ACC112 (cell line): Measurements from ENCODE around the gene ZBTB44.
A peak's percentile ranks its signal among the peaks of the same experiment; 100 is the strongest.
"Not testable (repeated sequence)": the region's sequence is repeated elsewhere in the genome, so short reads cannot be mapped to it uniquely, and the experiment has no call there.

Experiments
- H2AFZ ChIP-seq: fragments of 200-600 bp; sonication (generic); one replicate; pipeline ENCODE4 v1.6.0; 2017; ENCODE audit warnings: antibody characterized with exemption, low read length; ENCODE audit not compliant: unreplicated experiment
- H3K27ac ChIP-seq: fragments of 200-600 bp; sonication (generic); 2 replicates; pipeline ENCODE4 v1.5.1; 2014; ENCODE audit warnings: low read depth, mild to moderate bottlenecking, antibody characterized with exemption, low read length, moderate library complexity
- H3K27me3 ChIP-seq: fragments of 200-600 bp; sonication (generic); 2 replicates; pipeline ENCODE4 v1.6.1; 2014; ENCODE audit warnings: mild to moderate bottlenecking, antibody characterized with exemption, low read length, moderate library complexity, mixed read lengths; ENCODE audit not compliant: insufficient read depth
- H3K36me3 ChIP-seq: fragments of 200-600 bp; sonication (generic); 2 replicates; pipeline ENCODE4 v1.6.1; 2016; ENCODE audit warnings: mild to moderate bottlenecking, antibody characterized with exemption, low read length, moderate library complexity, mixed read lengths; ENCODE audit not compliant: insufficient read depth
- H3K4me1 ChIP-seq: fragments of 200-600 bp; sonication (generic); one replicate; pipeline ENCODE4 v1.6.1; 2016; ENCODE audit warnings: low read length, mixed read lengths; ENCODE audit not compliant: insufficient read depth, unreplicated experiment, control insufficient read depth
- H3K4me3 ChIP-seq: fragments of 200-600 bp; sonication (generic); 2 replicates; pipeline ENCODE4 v1.5.1; 2014; ENCODE audit warnings: mild to moderate bottlenecking, low read depth, low read length
- H3K79me2 ChIP-seq: fragments of 200-600 bp; sonication (generic); one replicate; pipeline ENCODE4 v1.6.0; 2016; ENCODE audit warnings: low read length; ENCODE audit not compliant: control insufficient read depth, unreplicated experiment, insufficient read depth

ZBTB44 gene

DNA sequence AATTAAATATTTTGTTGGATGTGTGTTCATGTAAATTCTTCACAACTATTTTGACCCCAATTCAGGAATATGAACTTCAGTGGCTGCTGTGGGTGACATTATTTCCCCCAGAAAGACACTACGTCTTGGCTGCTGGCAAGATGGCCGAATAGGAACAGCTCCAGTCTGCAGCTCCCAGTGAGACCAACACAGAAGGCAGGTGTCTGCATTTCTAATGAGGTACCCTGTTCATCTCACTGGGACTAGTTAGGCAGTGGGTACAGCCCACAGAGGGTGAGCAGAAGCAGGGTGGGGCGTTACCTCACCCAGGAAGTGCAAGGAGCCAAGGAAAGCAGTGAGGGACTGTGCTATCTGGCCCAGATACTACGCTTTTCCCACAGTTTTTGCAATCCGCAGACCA, 65.3 kb downstream of the ZBTB44 start:
- Histone ChIP-seq H3K36me3 (no peaks in the 10 kb centered on the region), H3K79me2 (peaks cover 6% of the 10 kb centered on the region), H3K27me3 (no peaks in the 10 kb centered on the region), H2AFZ (no peak overlapping the region), H3K4me3 (no peak overlapping the region), H3K27ac (no peak overlapping the region), H3K4me1 (peaks cover 10% of the 10 kb centered on the region)

DNA sequence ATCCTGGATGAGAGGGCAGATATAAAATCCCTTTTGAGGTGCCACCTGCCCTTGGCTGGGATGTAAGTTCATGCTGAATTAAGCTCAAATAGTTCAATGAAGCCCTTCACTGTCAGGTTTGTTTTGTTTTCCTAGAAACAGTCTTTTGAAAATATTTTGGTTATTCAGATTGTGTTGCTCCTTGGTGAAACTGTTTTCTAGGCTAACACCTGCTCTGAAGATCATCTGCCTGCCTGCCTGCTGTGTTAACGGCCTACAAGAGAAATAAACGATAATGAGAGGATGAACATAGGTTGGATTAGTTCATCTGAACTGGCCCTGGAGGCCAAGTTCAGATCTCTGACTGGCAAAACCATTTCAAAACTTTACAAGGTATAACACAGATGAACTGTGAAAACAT, 67.4 kb downstream of the ZBTB44 start:
- Histone ChIP-seq H3K27me3 (no peaks in the 10 kb centered on the region), H3K4me1 (peaks cover 10% of the 10 kb centered on the region), H3K4me3 (no peak overlapping the region), H2AFZ (no peak overlapping the region), H3K36me3 (no peaks in the 10 kb centered on the region), H3K79me2 (peaks cover 6% of the 10 kb centered on the region), H3K27ac (no peak overlapping the region)

- no peak overlapping the region for H3K27ac ChIP-seq
- no peak overlapping the region for H3K4me3 ChIP-seq
- no peaks in the 10 kb centered on the region for H3K36me3 ChIP-seq
- peaks cover 6% of the 10 kb centered on the region for H3K79me2 ChIP-seq
- peaks cover 10% of the 10 kb centered on the region for H3K4me1 ChIP-seq
- H2AFZ ChIP-seq = no peak overlapping the region
- H3K27me3 ChIP-seq = no peaks in the 10 kb centered on the region
These were observed 68.0 kb downstream of the ZBTB44 start for GRCh38 chr11:130246738-130247137.

GRCh38 chr11:130246270-130246669, 68.4 kb downstream of the ZBTB44 start:
- Histone ChIP-seq H3K36me3 (no peaks in the 10 kb centered on the region), H3K27me3 (no peaks in the 10 kb centered on the region), H3K79me2 (peaks cover 3% of the 10 kb centered on the region), H3K4me1 (peaks cover 10% of the 10 kb centered on the region), H2AFZ (no peak overlapping the region), H3K4me3 (no peak overlapping the region), H3K27ac (no peak overlapping the region)

DNA sequence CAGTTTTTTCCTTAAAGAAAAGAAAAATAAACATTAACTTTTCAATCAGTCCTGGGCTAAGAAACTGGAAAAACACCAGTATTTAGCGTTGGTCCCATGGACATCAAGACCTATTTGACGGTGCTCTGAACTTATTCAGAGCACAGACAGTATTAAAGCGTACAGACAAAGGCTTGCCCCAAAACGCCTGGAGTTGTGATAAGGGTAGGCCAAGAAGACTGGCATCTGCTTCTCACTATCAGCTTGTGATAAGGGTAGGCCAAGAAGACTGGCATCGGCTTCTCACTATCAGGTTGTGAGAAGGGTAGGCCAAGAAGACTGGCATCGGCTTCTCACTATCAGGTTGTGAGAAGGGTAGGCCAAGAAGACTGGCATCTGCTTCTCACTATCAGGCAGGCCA, 69.3 kb downstream of the ZBTB44 start:
- not testable (repeated sequence) for H3K27ac ChIP-seq, H3K4me3 ChIP-seq, H3K79me2 ChIP-seq, H3K27me3 ChIP-seq, H3K4me1 ChIP-seq, H2AFZ ChIP-seq, H3K36me3 ChIP-seq

DNA sequence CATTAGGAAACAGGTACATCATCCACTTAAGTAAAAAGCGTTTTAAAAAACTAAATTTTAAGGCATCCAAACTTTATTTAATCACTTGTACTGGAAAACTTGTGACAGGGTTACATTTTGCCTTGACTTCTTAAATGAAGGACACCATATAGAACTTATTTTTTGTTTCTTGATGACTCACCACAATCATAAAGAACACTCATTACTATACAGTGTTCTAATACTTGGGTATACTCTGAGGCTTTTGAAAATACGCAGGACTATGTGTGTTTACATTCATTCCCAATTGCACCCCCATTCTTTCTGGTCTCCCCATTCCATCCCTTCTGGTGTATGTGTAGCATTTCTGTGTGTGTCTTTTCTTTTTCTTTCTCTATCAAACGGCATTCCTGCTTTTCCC, 69.9 kb downstream of the ZBTB44 start:
- no peaks in the 10 kb centered on the region for H3K79me2 ChIP-seq
- H3K27ac ChIP-seq = no peak overlapping the region
- peaks cover 10% of the 10 kb centered on the region for H3K4me1 ChIP-seq
- H3K36me3 ChIP-seq = no peaks in the 10 kb centered on the region
- H3K27me3 ChIP-seq = no peaks in the 10 kb centered on the region
- no peak overlapping the region for H3K4me3 ChIP-seq
- no peak overlapping the region for H2AFZ ChIP-seq

DNA sequence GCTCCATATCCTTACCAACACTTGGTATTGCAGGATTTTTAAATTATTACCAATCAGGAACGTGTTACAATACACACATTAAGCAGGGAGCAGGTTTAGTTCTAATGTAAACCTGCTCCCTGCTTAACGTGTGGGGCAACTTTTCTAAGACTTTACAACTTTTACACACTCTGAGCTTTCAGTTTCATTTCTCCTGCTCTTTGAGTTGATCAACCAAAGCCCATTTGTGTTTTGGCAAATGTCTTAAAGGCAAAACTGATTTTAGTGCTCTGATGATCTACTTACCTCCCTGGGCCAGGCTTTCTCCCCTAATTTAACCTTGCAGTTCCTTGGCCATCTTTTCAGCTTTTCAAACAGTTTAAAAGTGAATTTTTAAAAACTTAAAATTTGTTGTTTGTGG, 70.9 kb downstream of the ZBTB44 start:
- Histone ChIP-seq H3K4me1 (peaks cover 10% of the 10 kb centered on the region), H3K4me3 (peak overlapping the region; percentile 19; the same call in 1 of the 2 replicates), H3K36me3 (no peaks in the 10 kb centered on the region), H3K27me3 (no peaks in the 10 kb centered on the region), H2AFZ (no peak overlapping the region), H3K79me2 (peaks cover 4% of the 10 kb centered on the region), H3K27ac (no peak overlapping the region)

- Histone ChIP-seq H3K4me3 (no peak overlapping the region), H3K36me3 (no peaks in the 10 kb centered on the region), H3K27ac (no peak overlapping the region), H2AFZ (no peak overlapping the region), H3K27me3 (no peaks in the 10 kb centered on the region), H3K79me2 (peaks cover 4% of the 10 kb centered on the region), H3K4me1 (peaks cover 4% of the 10 kb centered on the region)
These were observed 73.0 kb downstream of the ZBTB44 start for GRCh38 chr11:130241713-130242112.

GRCh38 chr11:130237282-130238006, 77.3 kb downstream of the ZBTB44 start:
- Histone ChIP-seq H3K4me3 (no peak overlapping the region), H3K27me3 (no peaks in the 10 kb centered on the region), H3K36me3 (no peaks in the 10 kb centered on the region), H3K79me2 (peaks cover 4% of the 10 kb centered on the region), H3K27ac (no peak overlapping the region), H3K4me1 (no peaks in the 10 kb centered on the region), H2AFZ (no peak overlapping the region)

DNA sequence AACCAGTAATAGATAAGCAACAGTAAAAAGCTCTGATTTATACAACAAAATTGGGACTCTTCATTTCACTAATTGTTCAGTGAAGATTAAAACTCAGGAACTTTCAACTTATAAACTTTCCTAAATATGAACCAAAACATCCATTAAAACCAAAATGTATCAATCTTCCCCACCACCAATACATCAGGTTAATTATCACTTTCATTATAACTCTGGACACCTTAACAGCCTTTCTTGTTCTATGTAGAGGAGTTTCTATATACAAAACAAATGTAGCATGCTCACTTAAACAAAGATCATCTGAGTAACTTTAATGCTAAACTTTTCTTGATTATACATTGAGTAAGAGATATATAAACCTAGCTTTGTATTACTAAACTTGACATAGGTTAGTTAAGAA, 80.4 kb downstream of the ZBTB44 start:
- H3K27me3 ChIP-seq = no peaks in the 10 kb centered on the region
- H3K36me3 ChIP-seq = no peaks in the 10 kb centered on the region
- no peaks in the 10 kb centered on the region for H3K4me1 ChIP-seq
- no peak overlapping the region for H3K4me3 ChIP-seq
- H3K27ac ChIP-seq = no peak overlapping the region
- no peak overlapping the region for H2AFZ ChIP-seq
- no peaks in the 10 kb centered on the region for H3K79me2 ChIP-seq

DNA sequence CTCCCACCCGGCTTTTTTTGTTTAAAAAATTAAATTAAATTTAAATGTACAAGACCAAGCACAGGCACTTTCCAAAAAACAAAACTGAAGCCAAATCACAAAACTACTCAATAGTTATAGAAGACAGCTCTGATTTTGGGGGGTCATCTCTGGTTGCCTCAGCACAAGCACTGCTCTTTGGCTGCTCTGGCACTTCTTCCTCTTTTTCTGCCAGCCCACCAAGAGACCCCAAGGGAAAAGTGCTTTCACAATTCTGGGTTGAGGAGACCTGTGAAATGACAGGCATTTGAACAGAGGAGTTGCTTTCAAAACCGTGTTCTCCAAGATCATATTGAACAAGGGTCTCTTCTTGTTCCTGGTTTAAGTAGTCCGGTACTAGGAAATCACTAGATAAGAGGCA, 80.8 kb downstream of the ZBTB44 start:
- H3K4me1 ChIP-seq, H3K27ac ChIP-seq, H3K4me3 ChIP-seq, H3K36me3 ChIP-seq, H2AFZ ChIP-seq, H3K27me3 ChIP-seq, H3K79me2 ChIP-seq: not testable (repeated sequence)
